Mucosa of stomach (tissue), 1 donor: ENCODE results near the gene DENND2A.
A peak's percentile ranks its signal among the peaks of the same experiment; 100 is the strongest.
"Not testable (repeated sequence)": the region's sequence is repeated elsewhere in the genome, so short reads cannot be mapped to it uniquely, and the experiment has no call there.

Experiments used
- H3K27me3 ChIP-seq: one replicate; pipeline ENCODE4 v1.7.0; 2013; ENCODE audit warnings: mild to moderate bottlenecking, low read length; ENCODE audit not compliant: control insufficient read depth, insufficient read depth
- H3K36me3 ChIP-seq: one replicate; pipeline ENCODE4 v1.7.0; 2013; ENCODE audit warnings: low read length; ENCODE audit not compliant: control insufficient read depth, insufficient read depth
- H3K4me1 ChIP-seq: one replicate; pipeline ENCODE4 v1.7.0; 2013; ENCODE audit warnings: mild to moderate bottlenecking, low read length; ENCODE audit not compliant: control insufficient read depth, insufficient read depth
- H3K4me3 ChIP-seq: one replicate; pipeline ENCODE4 v1.7.0; 2013; ENCODE audit warnings: low read length
- H3K9ac ChIP-seq: one replicate; pipeline ENCODE4 v1.7.0; 2013; ENCODE audit warnings: mild to moderate bottlenecking, low read length, moderate library complexity
- H3K9me3 ChIP-seq: one replicate; pipeline ENCODE4 v1.7.0; 2013; ENCODE audit warnings: mild to moderate bottlenecking, low read length, moderate library complexity; ENCODE audit not compliant: control insufficient read depth
- donor health status: Pancreatic carcinoma.

DENND2A gene

GRCh38 chr7:140638173-140638791 lies 2.3 kb downstream of the DENND2A start:
- H3K9ac ChIP-seq, result peak overlapping the region; percentile 49
- no peaks in the 10 kb centered on the region for H3K36me3 ChIP-seq
- peaks cover 46% of the 10 kb centered on the region for H3K27me3 ChIP-seq
- H3K4me3 ChIP-seq, result no peak overlapping the region
- peaks cover 2% of the 10 kb centered on the region for H3K4me1 ChIP-seq
- no peaks in the 10 kb centered on the region for H3K9me3 ChIP-seq

GRCh38 chr7:140637400-140637799 lies 3.2 kb downstream of the DENND2A start:
- peaks cover 2% of the 10 kb centered on the region for H3K4me1 ChIP-seq
- no peaks in the 10 kb centered on the region for H3K9me3 ChIP-seq
- H3K9ac ChIP-seq, result no peak overlapping the region
- no peaks in the 10 kb centered on the region for H3K36me3 ChIP-seq
- H3K4me3 ChIP-seq, result no peak overlapping the region
- H3K27me3 ChIP-seq, result peaks cover 46% of the 10 kb centered on the region

- Histone ChIP-seq H3K4me1 (peaks cover 2% of the 10 kb centered on the region), H3K27me3 (peaks cover 34% of the 10 kb centered on the region), H3K36me3 (no peaks in the 10 kb centered on the region), H3K4me3 (no peak overlapping the region), H3K9me3 (no peaks in the 10 kb centered on the region), H3K9ac (no peak overlapping the region)
Observed at GRCh38 chr7:140635816-140636215, 4.8 kb downstream of the DENND2A start.

GRCh38 chr7:140635345-140635744 lies 5.3 kb downstream of the DENND2A start:
- Histone ChIP-seq H3K9me3 (no peaks in the 10 kb centered on the region), H3K9ac (no peak overlapping the region), H3K36me3 (no peaks in the 10 kb centered on the region), H3K4me3 (no peak overlapping the region), H3K27me3 (peaks cover 32% of the 10 kb centered on the region), H3K4me1 (peaks cover 2% of the 10 kb centered on the region)

GRCh38 chr7:140631602-140632001 lies 9.0 kb downstream of the DENND2A start:
- H3K9me3 ChIP-seq, result no peaks in the 10 kb centered on the region
- no peaks in the 10 kb centered on the region for H3K4me1 ChIP-seq
- H3K9ac ChIP-seq, result no peak overlapping the region
- no peak overlapping the region for H3K4me3 ChIP-seq
- H3K27me3 ChIP-seq, result peaks cover 4% of the 10 kb centered on the region
- H3K36me3 ChIP-seq, result no peaks in the 10 kb centered on the region

- H3K36me3 ChIP-seq, result no peaks in the 10 kb centered on the region
- no peaks in the 10 kb centered on the region for H3K9me3 ChIP-seq
- H3K9ac ChIP-seq, result peak overlapping the region; percentile 34
- no peaks in the 10 kb centered on the region for H3K4me1 ChIP-seq
- peaks cover 4% of the 10 kb centered on the region for H3K27me3 ChIP-seq
- no peak overlapping the region for H3K4me3 ChIP-seq
Observed at GRCh38 chr7:140631021-140631420, 9.6 kb downstream of the DENND2A start.

GRCh38 chr7:140625908-140626868 lies 14.4 kb downstream of the DENND2A start:
- Histone ChIP-seq H3K4me3 (no peak overlapping the region), H3K4me1 (no peaks in the 10 kb centered on the region), H3K9me3 (no peaks in the 10 kb centered on the region), H3K27me3 (no peaks in the 10 kb centered on the region), H3K9ac (no peak overlapping the region), H3K36me3 (no peaks in the 10 kb centered on the region)

- not testable (repeated sequence) for H3K4me3 ChIP-seq, H3K27me3 ChIP-seq, H3K4me1 ChIP-seq, H3K9me3 ChIP-seq, H3K36me3 ChIP-seq, H3K9ac ChIP-seq
Observed at GRCh38 chr7:140625192-140625558, 15.4 kb downstream of the DENND2A start.

GRCh38 chr7:140624392-140625191 lies 16.0 kb downstream of the DENND2A start:
- Histone ChIP-seq H3K4me3 (no peak overlapping the region), H3K27me3 (no peaks in the 10 kb centered on the region), H3K9me3 (no peaks in the 10 kb centered on the region), H3K4me1 (no peaks in the 10 kb centered on the region), H3K36me3 (no peaks in the 10 kb centered on the region), H3K9ac (no peak overlapping the region)

- Histone ChIP-seq H3K9ac (no peak overlapping the region), H3K27me3 (no peaks in the 10 kb centered on the region), H3K4me1 (no peaks in the 10 kb centered on the region), H3K4me3 (no peak overlapping the region), H3K9me3 (no peaks in the 10 kb centered on the region), H3K36me3 (no peaks in the 10 kb centered on the region)
Observed at GRCh38 chr7:140623980-140624379, 16.6 kb downstream of the DENND2A start.

- no peak overlapping the region for H3K4me3 ChIP-seq
- H3K9ac ChIP-seq, result no peak overlapping the region
- no peaks in the 10 kb centered on the region for H3K27me3 ChIP-seq
- H3K4me1 ChIP-seq, result no peaks in the 10 kb centered on the region
- H3K36me3 ChIP-seq, result no peaks in the 10 kb centered on the region
- H3K9me3 ChIP-seq, result no peaks in the 10 kb centered on the region
Observed at GRCh38 chr7:140621401-140622021, 19.1 kb downstream of the DENND2A start.
